ENCODE results near the gene NRARP.

- TF ChIP-seq POLR2A (IDR thresholded peaks at IDR 0.05; ENCODE audit: low read length) (no peak), GATA1 (IDR thresholded peaks at IDR 0.05; ENCODE audit: low read depth, low read length) (no peak)
Observed at GRCh38 chr9:137271696-137272076, 30.4 kb downstream of the NRARP start.
